Stomach (tissue), 4 donors: ENCODE results near the gene B4GALNT4.

Source experiments
- POLR2A ChIP-seq, 4 donors: fragments of 450-650 bp; IDR thresholded peaks; one replicate each; pipeline ENCODE4 v1.6.1; 2016; ENCODE audit warnings: antibody characterized with exemption in 4 of 4, control low read depth in 2 of 4, mild to moderate bottlenecking in 1 of 4, moderate library complexity in 1 of 4
- TF ChIP-seq, protein P1 (sequence below), 7 experiments: fragments of 450-650 bp in 4 of 7; fragments of 200-600 bp in 3 of 7; sonication (generic) in 3 of 7; IDR thresholded peaks; one replicate each; pipeline ENCODE4 v1.5.1; 2016 to 2019; ENCODE audit warnings: antibody characterized with exemption in 7 of 7, control low read depth in 2 of 7, mild to moderate bottlenecking in 1 of 7

DNA sequence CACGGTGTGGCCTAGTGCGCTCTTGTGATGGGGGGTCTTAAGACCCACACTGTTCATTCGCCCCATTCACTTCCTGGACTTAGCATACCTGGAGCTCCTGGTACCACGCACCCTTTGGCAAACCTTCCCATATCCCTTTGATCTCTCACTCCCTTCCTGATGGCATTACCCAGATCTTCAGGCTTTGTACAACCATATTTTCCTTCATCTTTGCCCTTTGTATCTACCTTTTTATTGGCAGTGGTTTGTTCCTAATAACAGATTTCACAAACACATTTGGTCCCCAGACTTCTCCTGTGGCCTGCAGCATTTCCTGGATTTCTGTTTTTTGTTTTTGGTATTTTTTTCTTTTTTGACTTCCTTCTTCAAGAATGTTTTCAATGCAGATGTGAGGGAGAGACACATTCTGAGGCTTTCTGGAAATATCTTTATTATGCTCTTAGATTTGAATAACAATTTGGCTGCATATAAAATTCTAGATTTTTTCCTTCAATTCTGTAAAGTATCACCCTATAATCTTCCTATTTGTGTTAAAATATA lies 32.6 kb upstream of the B4GALNT4 start:
- no peak for TF ChIP-seq POLR2A (IDR thresholded peaks at IDR 0.05)
- TF ChIP-seq, protein P1, sequence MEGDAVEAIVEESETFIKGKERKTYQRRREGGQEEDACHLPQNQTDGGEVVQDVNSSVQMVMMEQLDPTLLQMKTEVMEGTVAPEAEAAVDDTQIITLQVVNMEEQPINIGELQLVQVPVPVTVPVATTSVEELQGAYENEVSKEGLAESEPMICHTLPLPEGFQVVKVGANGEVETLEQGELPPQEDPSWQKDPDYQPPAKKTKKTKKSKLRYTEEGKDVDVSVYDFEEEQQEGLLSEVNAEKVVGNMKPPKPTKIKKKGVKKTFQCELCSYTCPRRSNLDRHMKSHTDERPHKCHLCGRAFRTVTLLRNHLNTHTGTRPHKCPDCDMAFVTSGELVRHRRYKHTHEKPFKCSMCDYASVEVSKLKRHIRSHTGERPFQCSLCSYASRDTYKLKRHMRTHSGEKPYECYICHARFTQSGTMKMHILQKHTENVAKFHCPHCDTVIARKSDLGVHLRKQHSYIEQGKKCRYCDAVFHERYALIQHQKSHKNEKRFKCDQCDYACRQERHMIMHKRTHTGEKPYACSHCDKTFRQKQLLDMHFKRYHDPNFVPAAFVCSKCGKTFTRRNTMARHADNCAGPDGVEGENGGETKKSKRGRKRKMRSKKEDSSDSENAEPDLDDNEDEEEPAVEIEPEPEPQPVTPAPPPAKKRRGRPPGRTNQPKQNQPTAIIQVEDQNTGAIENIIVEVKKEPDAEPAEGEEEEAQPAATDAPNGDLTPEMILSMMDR (IDR thresholded peaks at IDR 0.05), result no peak
